Tibial artery (tissue), 4 donors: ENCODE data around the gene MAML1.

ENCODE experiments used
- DNase-seq, 2 donors: peaks; one replicate each; pipeline ENCODE4 v3.0.0-alpha.2; 2019
- H3K27ac ChIP-seq, 2 donors: fragments of 200-600 bp; sonication (generic) in 1 of 2; 1 replicate in 1 of 2; 2 replicates in 1 of 2; pipeline ENCODE4 v1.5.1; 2018 to 2019; ENCODE audit warnings: mild to moderate bottlenecking in 1 of 2
- H3K27me3 ChIP-seq, 2 donors: fragments of 200-600 bp; sonication (generic) in 1 of 2; one replicate each; pipeline versions ENCODE4 v1.5.1 to v1.6.0; 2016 to 2019
- H3K36me3 ChIP-seq, 3 donors: fragments of 200-600 bp; sonication (generic) in 2 of 3; one replicate each; pipeline ENCODE4 v1.5.1; 2016 to 2019; ENCODE audit warnings: mild to moderate bottlenecking in 2 of 3
- H3K4me1 ChIP-seq, 4 donors: fragments of 200-600 bp; sonication (generic) in 2 of 4; 1 replicate in 3 of 4; 2 replicates in 1 of 4; pipeline ENCODE4 v1.5.1; 2016 to 2019
- H3K4me3 ChIP-seq, 2 donors: fragments of 200-600 bp; sonication (generic) in 1 of 2; 1 replicate in 1 of 2; 2 replicates in 1 of 2; pipeline ENCODE4 v1.5.1; 2018 to 2019; ENCODE audit warnings: mild to moderate bottlenecking in 2 of 2
- H3K9me3 ChIP-seq, 3 donors: fragments of 200-600 bp; sonication (generic) in 1 of 3; one replicate each; pipeline ENCODE4 v1.5.1; 2016 to 2019
- CTCF ChIP-seq, 2 experiments: fragments of 200-600 bp in 1 of 2; fragments of 450-650 bp in 1 of 2; IDR thresholded peaks; one replicate each; pipeline ENCODE4 v1.5.1; 2017 to 2019; ENCODE audit warnings: antibody characterized with exemption in 2 of 2, mild to moderate bottlenecking in 1 of 2, moderate library complexity in 1 of 2
- intact Hi-C: fragments of 100-400 bp; cut with DNase I; formaldehyde crosslinking; loops from one replicate; pipeline ENCODE4 v1.15.0; 2023; ENCODE audit warnings: low total_unique reads

Gene MAML1

DNA sequence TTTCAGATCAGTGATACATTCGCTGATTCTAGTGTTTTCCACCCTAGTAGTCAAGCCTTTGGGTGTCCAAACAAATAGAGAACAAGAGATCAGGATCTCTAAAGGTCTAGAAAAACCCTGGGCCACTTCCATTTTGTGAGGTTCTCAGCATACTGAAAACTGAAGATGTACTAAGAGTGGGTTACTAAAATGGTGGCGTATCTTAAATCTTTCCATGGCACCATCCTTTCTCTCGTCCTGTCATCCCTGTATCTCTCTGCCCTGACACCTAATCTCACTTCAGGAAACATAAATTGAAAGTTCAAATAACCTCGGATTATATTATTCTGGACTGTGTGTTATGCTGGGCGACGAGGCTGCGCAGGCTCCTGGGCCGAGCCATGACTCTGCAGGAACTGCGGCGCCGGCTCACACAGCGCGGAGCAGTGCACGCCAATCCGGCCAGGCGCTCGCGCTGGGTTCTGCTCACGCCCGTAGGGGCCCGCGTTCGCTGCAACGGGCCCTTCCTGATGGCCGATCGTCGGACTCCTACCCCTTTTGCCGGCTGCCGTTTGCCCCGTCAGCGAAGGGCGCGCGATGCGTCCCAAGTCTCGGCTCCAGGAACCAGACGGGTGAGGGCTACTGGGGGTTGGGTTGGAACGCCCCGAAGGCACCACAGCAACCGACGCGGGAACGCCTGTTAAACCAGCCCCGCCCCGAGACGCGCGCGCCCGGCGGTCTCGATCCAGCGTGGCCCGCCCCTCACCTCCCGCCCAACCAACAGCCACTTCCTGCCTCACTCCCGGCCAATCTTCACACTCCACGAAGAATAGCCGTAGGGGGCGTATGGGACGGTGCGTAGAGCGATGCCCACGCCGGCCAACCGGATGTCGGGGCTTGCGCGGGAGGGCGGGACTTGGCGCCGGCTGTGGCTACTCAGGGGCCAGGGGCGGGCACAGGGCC, 34.4 kb upstream of the MAML1 start:
- DNase-seq, result peak; percentile 99 to 100
- H3K4me1 ChIP-seq, result peaks cover 0 to 39% (median 19%) of the 10 kb centered on the region in 4 donors
- no peaks in the 10 kb centered on the region for H3K27me3 ChIP-seq
- peak overlapping the region; percentile 93 to 98 for H3K4me3 ChIP-seq
- H3K36me3 ChIP-seq, result peaks cover 0 to 11% (median 0%) of the 10 kb centered on the region in 3 donors
- H3K9me3 ChIP-seq, result no peaks in the 10 kb centered on the region
- intact Hi-C loops, result loop anchor here (5.0 kb wide), 1 partner anchor 159 kb away; the partner anchor contains the start of gene MRNIP
- TF ChIP-seq CTCF (IDR thresholded peaks at IDR 0.05), result no peak
- H3K27ac ChIP-seq, result peak overlapping the region; percentile 99 to 100

DNA sequence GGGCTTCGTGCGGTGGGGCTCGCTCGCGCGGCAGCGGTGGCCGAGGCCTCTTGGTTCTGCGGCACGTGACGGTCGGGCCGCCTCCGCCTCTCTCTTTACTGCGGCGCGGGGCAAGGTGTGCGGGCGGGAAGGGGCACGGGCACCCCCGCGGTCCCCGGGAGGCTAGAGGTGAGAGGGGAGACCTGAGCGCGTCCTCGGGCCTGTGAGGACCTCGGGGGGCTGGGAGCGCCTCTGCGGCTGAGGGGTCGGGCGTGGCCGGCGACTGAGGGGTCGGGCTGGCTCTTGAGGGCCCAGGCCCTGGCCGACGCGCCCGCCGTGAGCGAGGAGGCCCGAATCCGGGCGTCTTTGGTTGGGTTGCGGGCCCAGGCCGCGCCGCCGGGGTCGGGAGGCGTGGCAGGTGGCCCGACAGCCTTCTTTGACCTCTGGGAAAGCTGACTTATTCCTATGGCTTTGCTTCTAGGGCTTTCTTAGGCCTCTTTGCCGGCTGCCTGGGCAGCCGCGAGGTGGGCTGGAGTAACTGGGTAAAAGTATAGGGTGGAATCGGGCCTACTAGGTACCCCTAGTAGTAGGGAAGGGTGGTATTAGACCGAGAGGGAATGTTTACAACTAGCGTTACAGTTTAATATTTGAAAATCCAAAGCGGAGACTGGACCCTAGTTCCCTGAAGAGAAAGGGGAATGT, 33.5 kb upstream of the MAML1 start, which contains the start of gene CANX:
TSS of gene CANX (plus strand) at position 33 of the 681 bp plus-strand sequence. CDS start 6,715 bp downstream, outside the sequence.
- intact Hi-C loops, result loop anchor here (5.0 kb wide), 1 partner anchor 158 kb away; the partner anchor contains the start of gene MRNIP
- DNase-seq, result no peak
- peaks cover 0 to 39% (median 19%) of the 10 kb centered on the region in 4 donors for H3K4me1 ChIP-seq
- H3K9me3 ChIP-seq, result no peaks in the 10 kb centered on the region
- peak within 1 kb of the TSS; percentile 93 to 98 for H3K4me3 ChIP-seq
- peaks cover 0 to 11% (median under 1%) of the 10 kb centered on the region in 3 donors for H3K36me3 ChIP-seq
- no peak for TF ChIP-seq CTCF (IDR thresholded peaks at IDR 0.05)
- H3K27me3 ChIP-seq, result no peaks in the 10 kb centered on the region
- peak within 1 kb of the TSS; percentile 99 to 100 for H3K27ac ChIP-seq

DNA sequence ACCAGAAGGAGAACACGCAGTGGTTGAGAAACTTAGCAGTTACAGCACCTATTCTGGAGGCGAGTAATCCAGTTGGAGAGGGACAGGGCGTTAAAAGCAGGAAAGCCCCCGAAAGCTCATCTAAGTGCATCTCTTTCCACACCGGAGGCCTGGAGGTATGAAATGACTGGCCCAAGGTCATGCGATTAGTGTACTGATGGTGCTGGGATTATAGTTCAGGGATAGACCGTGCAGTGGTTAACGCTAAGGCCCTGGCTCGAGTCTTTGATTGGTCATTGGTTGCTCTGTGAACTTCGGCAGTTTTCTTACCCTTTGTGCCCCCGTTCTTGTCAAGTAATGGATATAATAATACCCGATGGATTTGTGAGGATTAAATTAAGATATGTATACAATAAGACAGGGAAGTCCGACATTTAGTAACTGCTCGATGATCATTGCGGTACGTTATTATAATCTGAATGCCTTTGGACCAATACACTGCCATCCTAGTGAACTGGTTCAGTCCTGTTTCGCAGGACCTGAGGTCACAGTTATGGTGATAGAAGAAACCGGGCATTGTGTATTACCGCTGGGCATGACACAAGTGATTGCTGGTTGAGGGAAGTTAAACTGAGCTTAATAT, 32.9 kb upstream of the MAML1 start:
- peaks cover 0 to 11% (median 7%) of the 10 kb centered on the region in 3 donors for H3K36me3 ChIP-seq
- H3K27ac ChIP-seq, result peak overlapping the region; percentile 99 to 100
- H3K4me1 ChIP-seq, result peaks cover 0 to 39% (median 19%) of the 10 kb centered on the region in 4 donors
- H3K9me3 ChIP-seq, result no peaks in the 10 kb centered on the region
- intact Hi-C loops, result loop anchor here (1.0 to 5.0 kb wide), 2 partner anchors 32 to 158 kb away; partner anchors contain the start of gene MRNIP
- H3K4me3 ChIP-seq, result peak overlapping the region; percentile 93 to 98
- TF ChIP-seq CTCF (IDR thresholded peaks at IDR 0.05), result no peak
- H3K27me3 ChIP-seq, result no peaks in the 10 kb centered on the region
- no peak for DNase-seq

DNA sequence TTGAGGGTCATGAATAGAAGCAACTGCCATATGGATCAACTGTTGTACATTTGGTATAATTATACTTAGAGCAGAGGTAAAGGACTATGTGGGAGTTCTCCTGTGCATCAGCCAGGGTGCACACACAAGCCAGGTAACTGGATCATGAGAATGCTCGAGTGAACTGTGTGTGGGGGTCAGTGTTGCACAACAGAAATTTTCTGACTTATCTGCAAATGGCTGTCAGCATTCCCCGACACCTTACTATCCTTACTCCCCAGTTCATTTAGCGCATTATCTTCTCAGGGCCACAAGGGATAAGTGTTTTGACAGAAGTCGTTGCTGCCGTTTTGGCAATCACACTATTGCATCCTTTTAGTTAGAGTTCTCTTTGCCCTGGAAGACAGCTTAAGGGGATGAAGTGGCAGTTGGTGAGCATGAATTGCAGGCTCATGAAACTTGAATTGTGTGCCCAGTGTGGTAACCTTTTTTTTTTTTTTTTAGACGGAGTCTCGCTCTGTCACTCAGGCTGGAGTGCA, 32.2 kb upstream of the MAML1 start:
- H3K36me3 ChIP-seq, result peaks cover 0 to 15% (median 10%) of the 10 kb centered on the region in 3 donors
- intact Hi-C loops, result loop anchor here (1.0 kb wide), 1 partner anchor 31 kb away; no protein-coding TSS in a partner anchor
- H3K4me3 ChIP-seq, result peak overlapping the region; percentile 93 to 98
- no peaks in the 10 kb centered on the region for H3K9me3 ChIP-seq
- H3K27me3 ChIP-seq, result no peaks in the 10 kb centered on the region
- TF ChIP-seq CTCF (IDR thresholded peaks at IDR 0.05), result no peak
- H3K4me1 ChIP-seq, result peaks cover 0 to 39% (median 19%) of the 10 kb centered on the region in 4 donors
- DNase-seq, result no peak
- H3K27ac ChIP-seq, result peak overlapping the region; percentile 99 to 100

DNA sequence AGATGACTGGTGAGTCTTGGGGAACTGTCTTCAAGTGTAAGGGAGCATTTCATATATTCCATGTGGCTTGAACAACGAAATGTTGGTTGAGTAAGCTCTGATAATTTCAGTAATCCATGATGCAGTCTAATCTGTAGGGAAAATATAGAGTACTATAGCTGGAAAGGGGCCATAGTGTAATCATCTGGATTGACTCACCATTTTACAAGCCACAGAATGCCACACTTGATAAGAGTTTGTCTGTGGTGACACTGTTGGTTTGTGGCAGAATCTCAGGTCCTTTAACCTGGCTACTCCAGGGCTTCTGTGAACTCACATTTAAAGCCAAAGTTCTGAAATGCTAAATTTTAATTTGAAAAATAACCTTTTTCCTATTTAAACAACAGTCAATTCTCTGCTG, 16.3 kb upstream of the MAML1 start:
- no peak for TF ChIP-seq CTCF (IDR thresholded peaks at IDR 0.05)
- no peaks in the 10 kb centered on the region for H3K4me1 ChIP-seq
- no peak for DNase-seq
- no peaks in the 10 kb centered on the region for H3K9me3 ChIP-seq
- peaks cover 76 to 98% (median 78%) of the 10 kb centered on the region in 3 donors for H3K36me3 ChIP-seq
- no peak overlapping the region for H3K4me3 ChIP-seq
- intact Hi-C loops, result no loop called here
- H3K27me3 ChIP-seq, result no peaks in the 10 kb centered on the region
- H3K27ac ChIP-seq, result no peak overlapping the region
